GM12878 (cell line): ENCODE results near the gene BLCAP.

Source experiments
- BRCA1 ChIP-seq: IDR thresholded peaks from 2 replicates; pipeline ENCODE4 v1.6.1; 2011; ENCODE audit warnings: low read depth, low read length, improper control_type of control experiment
- CTCF ChIP-seq, 3 experiments: IDR thresholded peaks in 2 of 3; conservative IDR thresholded peaks in 1 of 3; 2 replicates each; pipeline ENCODE4 v1.5.1; 2011; ENCODE audit warnings: low read depth in 3 of 3, low read length in 3 of 3, mild to moderate bottlenecking in 3 of 3, control low read depth in 2 of 3, moderate library complexity in 2 of 3, inconsistent platforms in 1 of 3, mixed read lengths in 1 of 3; ENCODE audit not compliant: control insufficient read depth in 2 of 3, insufficient read depth in 1 of 3; ENCODE audit errors: extremely low read depth in 1 of 3
- E2F4 ChIP-seq: IDR thresholded peaks from 2 replicates; pipeline ENCODE4 v1.6.1; 2012; ENCODE audit warnings: low read depth, low read length, improper control_type of control experiment
- KDM1A ChIP-seq: fragments of 200-600 bp; sonication (generic); IDR thresholded peaks from 2 replicates; pipeline ENCODE4 v1.6.1; 2016; ENCODE audit warnings: borderline replicate concordance
- NFIC ChIP-seq: IDR thresholded peaks from 2 replicates; pipeline ENCODE4 v1.6.1; 2012; ENCODE audit warnings: low read depth, mild to moderate bottlenecking, inconsistent platforms, low read length, moderate library complexity
- USF2 ChIP-seq: IDR thresholded peaks from 2 replicates; pipeline ENCODE4 v1.6.1; 2011; ENCODE audit warnings: low read depth, low read length, improper control_type of control experiment, borderline replicate concordance
- ZNF24 ChIP-seq: fragments of 450-650 bp; IDR thresholded peaks from 2 replicates; pipeline ENCODE4 v1.6.1; 2017; ENCODE audit warnings: antibody characterized with exemption, mild to moderate bottlenecking

- TF ChIP-seq NFIC (no peak), E2F4 (no peak), USF2 (no peak), CTCF (IDR thresholded peaks at IDR 0.05 in 2 of 3, conservative IDR thresholded peaks at IDR 0.05 in 1 of 3; ENCODE audit: control insufficient read depth in 2 of 3, extremely low read depth in 1 of 3, insufficient read depth in 1 of 3, low read depth in 3 of 3, low read length in 3 of 3) (peak in 1 of 3 experiments; percentile 35; a peak in 2 of 6 replicates), KDM1A (no peak), ZNF24 (no peak), BRCA1 (no peak)
Observed at GRCh38 chr20:37529214-37529967, 1.7 kb upstream of the BLCAP start.
